ENCODE results near the gene VWA1. TPM values are rescaled to one million over a fixed set of nuclear protein-coding genes. Genes with fewer than 3 reads are reported as not detected.
"Not testable (repeated sequence)": the region's sequence is repeated elsewhere in the genome, so short reads cannot be mapped to it uniquely, and the experiment has no call there.

VWA1 gene
- total and polyA plus RNA-seq, 2 of the 4 experiments (the other 2 are of a cell fraction): 1.1 to 6.1 TPM

DNA sequence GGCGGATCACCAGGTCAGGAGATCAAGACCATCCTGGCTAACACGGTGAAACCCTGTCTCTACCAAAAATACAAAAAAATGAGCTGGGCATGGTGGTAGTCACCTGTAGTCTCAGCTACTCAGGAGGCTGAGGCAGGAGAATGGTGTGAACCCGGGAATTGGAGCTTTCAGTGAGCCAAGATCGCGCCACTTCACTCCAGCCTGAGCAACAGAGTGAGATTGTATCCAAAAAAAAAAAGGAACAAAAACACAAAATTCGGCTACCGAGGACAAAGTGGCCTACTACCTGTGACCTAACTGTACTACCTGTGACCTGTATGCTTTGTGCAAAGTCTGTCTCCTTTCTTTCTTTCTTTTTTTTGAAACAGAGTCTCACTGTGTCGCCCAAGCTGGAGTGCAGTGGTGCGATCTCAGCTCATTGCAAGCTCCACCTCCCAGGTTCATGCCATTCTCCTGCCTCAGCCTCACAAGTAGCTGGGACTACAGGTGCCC lies 32.5 kb upstream of the VWA1 start:
- H3K9me3 ChIP-seq (ENCODE audit: control insufficient read depth, insufficient read depth, low read length); ATAC-seq (ENCODE audit: low read depth); H4K91ac ChIP-seq (ENCODE audit: insufficient read depth, low read depth, low read length); H4K8ac ChIP-seq (ENCODE audit: low read depth in 2 of 2, low read length in 2 of 2); POLR2A ChIA-PET (ENCODE audit: unreplicated experiment); dilution Hi-C loops (cut with HindIII; ENCODE audit: low sequenced_read_pairs, unreplicated experiment); BruUV-seq (replicated peaks); H3K4me3 ChIP-seq (ENCODE audit: insufficient read depth, low read depth, low read length); H3K18ac ChIP-seq (ENCODE audit: low read depth, low read length); H2AK5ac ChIP-seq (ENCODE audit: low read depth, low read length); H3K56ac ChIP-seq (ENCODE audit: extremely low read depth, insufficient read depth, low read length); H2BK120ac ChIP-seq (ENCODE audit: low read depth, low read length); H3K27ac ChIP-seq (ENCODE audit: insufficient read depth, low read length); intact Hi-C loops (cut with micrococcal nuclease); H2BK5ac ChIP-seq (ENCODE audit: low read depth, low read length, poor library complexity, severe bottlenecking); H2AFZ ChIP-seq (replicated peaks; ENCODE audit: low read length, poor library complexity); H3K4me2 ChIP-seq (ENCODE audit: low read depth, low read length); H2AK9ac ChIP-seq (replicated peaks; ENCODE audit: low read depth, low read length, poor library complexity); CTCF ChIA-PET; DNase-seq; H3K14ac ChIP-seq (replicated peaks; ENCODE audit: low read depth, low read length); H2BK15ac ChIP-seq (ENCODE audit: low read depth, low read length); H4K5ac ChIP-seq (ENCODE audit: low read depth, low read length); in situ Hi-C loops (cut with MboI; ENCODE audit: low sequenced_read_pairs); H3K27me3 ChIP-seq (ENCODE audit: control insufficient read depth, insufficient read depth, low read length); H3K4ac ChIP-seq (ENCODE audit: low read depth, low read length); H3K23ac ChIP-seq (ENCODE audit: low read depth, low read length); H3K9ac ChIP-seq (ENCODE audit: low read depth, low read length); H2BK20ac ChIP-seq (ENCODE audit: low read depth, low read length): not testable (repeated sequence)
- H3K36me3 ChIP-seq (ENCODE audit: control insufficient read depth, insufficient read depth, low read length): peaks cover 44% of the 10 kb centered on the region
- 94% methylated on average over 3 of the region's 9 CpGs; no CpG with 5 or more reads in 1 of the 2 experiments for WGBS, 2 experiments (ENCODE audit: extremely low coverage in 2 of 2, insufficient read length in 1 of 2)
- peaks cover 11% of the 10 kb centered on the region for H3K9me1 ChIP-seq (ENCODE audit: insufficient read depth, low read length)
- H3K79me1 ChIP-seq (ENCODE audit: low read depth in 1 of 2, low read length in 2 of 2): peaks cover 22 to 72% of the 10 kb centered on the region in 2 experiments
- peaks cover 29% of the 10 kb centered on the region; the same call in 1 of the 2 replicates for H4K20me1 ChIP-seq (ENCODE audit: insufficient read depth, low read length)
- H3K4me1 ChIP-seq (ENCODE audit: control insufficient read depth, insufficient read depth, low read length): peaks cover 14% of the 10 kb centered on the region

Data from IMR-90 (cell line).